Adrenal gland (tissue), 5 donors: ENCODE data around the gene M1AP.

Experiments
- CTCF ChIP-seq, 6 experiments: fragments of 450-650 bp in 4 of 6; fragments of 200-600 bp in 2 of 6; sonication (generic) in 1 of 6; IDR thresholded peaks; 1 replicate in 5 of 6; 2 replicates in 1 of 6; pipeline versions ENCODE4 v1.5.1 to v1.8.0; 2016 to 2021; ENCODE audit warnings: antibody characterized with exemption in 6 of 6, mild to moderate bottlenecking in 2 of 6, moderate library complexity in 1 of 6
- POLR2A ChIP-seq, 2 donors: fragments of 450-650 bp; IDR thresholded peaks; one replicate each; pipeline ENCODE4 v1.6.1; 2017; ENCODE audit warnings: antibody characterized with exemption in 2 of 2, mild to moderate bottlenecking in 2 of 2, moderate library complexity in 1 of 2
- donor health status: DM: no; HTN: no; CAD: no.

- TF ChIP-seq CTCF (IDR thresholded peaks at IDR 0.05) (no peak), POLR2A (IDR thresholded peaks at IDR 0.05) (no peak)
Observed at GRCh38 chr2:74566076-74566753, 81.9 kb downstream of the M1AP start.
